Peyer's patch (tissue), 4 donors: ENCODE data around the gene DEGS2.

Source experiments
- POLR2A ChIP-seq, 2 donors: fragments of 450-650 bp; IDR thresholded peaks; one replicate each; pipeline ENCODE4 v1.5.1; 2017; ENCODE audit warnings: antibody characterized with exemption in 2 of 2, mild to moderate bottlenecking in 2 of 2, moderate library complexity in 2 of 2
- TF ChIP-seq, protein P1 (sequence below), 6 experiments: fragments of 450-650 bp in 4 of 6; fragments of 200-600 bp in 2 of 6; sonication (generic) in 1 of 6; IDR thresholded peaks; one replicate each; pipeline ENCODE4 v1.5.1; 2017 to 2019; ENCODE audit warnings: antibody characterized with exemption in 6 of 6, mild to moderate bottlenecking in 3 of 6, moderate library complexity in 1 of 6

- no peak for TF ChIP-seq POLR2A (IDR thresholded peaks at IDR 0.05)
- TF ChIP-seq, protein P1, sequence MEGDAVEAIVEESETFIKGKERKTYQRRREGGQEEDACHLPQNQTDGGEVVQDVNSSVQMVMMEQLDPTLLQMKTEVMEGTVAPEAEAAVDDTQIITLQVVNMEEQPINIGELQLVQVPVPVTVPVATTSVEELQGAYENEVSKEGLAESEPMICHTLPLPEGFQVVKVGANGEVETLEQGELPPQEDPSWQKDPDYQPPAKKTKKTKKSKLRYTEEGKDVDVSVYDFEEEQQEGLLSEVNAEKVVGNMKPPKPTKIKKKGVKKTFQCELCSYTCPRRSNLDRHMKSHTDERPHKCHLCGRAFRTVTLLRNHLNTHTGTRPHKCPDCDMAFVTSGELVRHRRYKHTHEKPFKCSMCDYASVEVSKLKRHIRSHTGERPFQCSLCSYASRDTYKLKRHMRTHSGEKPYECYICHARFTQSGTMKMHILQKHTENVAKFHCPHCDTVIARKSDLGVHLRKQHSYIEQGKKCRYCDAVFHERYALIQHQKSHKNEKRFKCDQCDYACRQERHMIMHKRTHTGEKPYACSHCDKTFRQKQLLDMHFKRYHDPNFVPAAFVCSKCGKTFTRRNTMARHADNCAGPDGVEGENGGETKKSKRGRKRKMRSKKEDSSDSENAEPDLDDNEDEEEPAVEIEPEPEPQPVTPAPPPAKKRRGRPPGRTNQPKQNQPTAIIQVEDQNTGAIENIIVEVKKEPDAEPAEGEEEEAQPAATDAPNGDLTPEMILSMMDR (IDR thresholded peaks at IDR 0.05), result no peak
These were observed 59.3 kb downstream of the DEGS2 start for GRCh38 chr14:100100032-100100703.
